Thoracic aorta (tissue), 2 donors: ENCODE results near the gene CCR3. TPM values are rescaled to one million over a fixed set of nuclear protein-coding genes. Genes with fewer than 3 reads are reported as not detected.

Experiments used
- ATAC-seq: fragments of 150-250 bp; one replicate; pipeline ENCODE4 v1.8.0; 2017; ENCODE audit warnings: low read depth; ENCODE audit not compliant: insufficient number of reproducible peaks, low FRiP score
- DNase-seq: peaks from one replicate; pipeline ENCODE4 v3.0.0-alpha.2; 2020; ENCODE audit warnings: low spot score
- H3K27ac ChIP-seq, 2 donors: fragments of 200-600 bp; sonication (generic); 1 replicate in 1 of 2; 2 replicates in 1 of 2; pipeline ENCODE4 v1.5.1; 2016; ENCODE audit warnings: mild to moderate bottlenecking in 2 of 2, moderate library complexity in 2 of 2
- H3K27me3 ChIP-seq: fragments of 200-600 bp; sonication (generic); replicated peaks from 2 replicates; pipeline ENCODE4 v1.6.0; 2016; ENCODE audit warnings: mild to moderate bottlenecking; ENCODE audit not compliant: insufficient read depth
- H3K36me3 ChIP-seq: fragments of 200-600 bp; sonication (generic); one replicate; pipeline ENCODE4 v1.5.1; 2016
- H3K4me1 ChIP-seq, 2 donors: fragments of 200-600 bp; sonication (generic); 1 replicate in 1 of 2; 2 replicates in 1 of 2; pipeline versions ENCODE4 v1.5.1 to v1.6.0; 2016; ENCODE audit warnings: low read depth in 2 of 2, mild to moderate bottlenecking in 1 of 2; ENCODE audit not compliant: control insufficient read depth in 1 of 2
- H3K4me3 ChIP-seq: fragments of 200-600 bp; sonication (generic); 2 replicates; pipeline ENCODE4 v1.5.1; 2016; ENCODE audit warnings: mild to moderate bottlenecking
- H3K9me3 ChIP-seq: fragments of 200-600 bp; sonication (generic); 2 replicates; pipeline ENCODE4 v1.5.1; 2016
- total RNA-seq, 2 donors: library from RNA; depleted of rRNA; stranded (reverse); fragments of >200 nt; gene quantifications; one replicate each; pipeline versions ENCODE4 v1.1.0 to v1.2.3, GENCODE V29; 2016
- TF ChIP-seq, protein P1 (sequence below): fragments of 200-600 bp; sonication (generic); IDR thresholded peaks from one replicate; pipeline ENCODE4 v1.5.1; 2019; ENCODE audit warnings: antibody characterized with exemption

The CCR3 gene
- total RNA-seq, 2 donors from 2014 or later, result not detected

DNA sequence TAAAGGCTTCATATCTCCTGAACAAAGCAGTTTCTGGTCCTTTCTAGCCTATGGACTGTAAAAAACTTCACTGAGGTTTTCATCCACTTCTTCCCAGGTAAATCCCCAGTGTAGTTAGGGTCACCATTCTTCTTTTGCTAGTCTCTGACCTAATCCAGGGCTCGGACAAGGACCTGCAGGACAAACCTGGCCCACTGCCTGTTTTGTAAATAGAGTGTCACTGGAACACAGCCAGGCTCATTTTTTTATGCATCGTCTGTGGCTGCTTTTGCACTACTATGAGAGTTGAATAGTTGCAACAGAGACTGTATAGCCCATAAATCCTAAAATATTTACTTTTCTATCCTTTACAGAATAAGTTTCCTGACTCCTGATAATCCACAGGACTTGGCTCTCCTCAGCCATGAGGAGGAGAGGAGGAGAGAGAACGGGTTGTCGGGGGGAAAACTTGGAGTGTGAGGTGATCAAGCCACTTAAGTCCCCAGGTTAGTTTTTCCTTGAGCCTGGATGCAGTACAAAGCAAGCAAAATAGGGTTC is 29.0 kb downstream of the CCR3 start:
- no peaks in the 10 kb centered on the region for H3K9me3 ChIP-seq
- no peaks in the 10 kb centered on the region for H3K36me3 ChIP-seq
- H3K4me1 ChIP-seq, result no peaks in the 10 kb centered on the region
- DNase-seq (no peak), ATAC-seq (no peak)
- no peak overlapping the region for H3K4me3 ChIP-seq
- H3K27ac ChIP-seq, result no peak overlapping the region
- H3K27me3 ChIP-seq, result no peaks in the 10 kb centered on the region
- TF ChIP-seq, protein P1, sequence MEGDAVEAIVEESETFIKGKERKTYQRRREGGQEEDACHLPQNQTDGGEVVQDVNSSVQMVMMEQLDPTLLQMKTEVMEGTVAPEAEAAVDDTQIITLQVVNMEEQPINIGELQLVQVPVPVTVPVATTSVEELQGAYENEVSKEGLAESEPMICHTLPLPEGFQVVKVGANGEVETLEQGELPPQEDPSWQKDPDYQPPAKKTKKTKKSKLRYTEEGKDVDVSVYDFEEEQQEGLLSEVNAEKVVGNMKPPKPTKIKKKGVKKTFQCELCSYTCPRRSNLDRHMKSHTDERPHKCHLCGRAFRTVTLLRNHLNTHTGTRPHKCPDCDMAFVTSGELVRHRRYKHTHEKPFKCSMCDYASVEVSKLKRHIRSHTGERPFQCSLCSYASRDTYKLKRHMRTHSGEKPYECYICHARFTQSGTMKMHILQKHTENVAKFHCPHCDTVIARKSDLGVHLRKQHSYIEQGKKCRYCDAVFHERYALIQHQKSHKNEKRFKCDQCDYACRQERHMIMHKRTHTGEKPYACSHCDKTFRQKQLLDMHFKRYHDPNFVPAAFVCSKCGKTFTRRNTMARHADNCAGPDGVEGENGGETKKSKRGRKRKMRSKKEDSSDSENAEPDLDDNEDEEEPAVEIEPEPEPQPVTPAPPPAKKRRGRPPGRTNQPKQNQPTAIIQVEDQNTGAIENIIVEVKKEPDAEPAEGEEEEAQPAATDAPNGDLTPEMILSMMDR, result no peak

GRCh38 chr3:46272028-46272451 is 29.8 kb downstream of the CCR3 start:
- Histone ChIP-seq H3K4me3 (no peak overlapping the region), H3K4me1 (no peaks in the 10 kb centered on the region), H3K27ac (no peak overlapping the region), H3K9me3 (no peaks in the 10 kb centered on the region), H3K27me3 (no peaks in the 10 kb centered on the region), H3K36me3 (no peaks in the 10 kb centered on the region)
- no peak for ATAC-seq
- TF ChIP-seq, protein P1, result no peak
- no peak for DNase-seq

- H3K27me3 ChIP-seq, result no peaks in the 10 kb centered on the region
- H3K9me3 ChIP-seq, result no peaks in the 10 kb centered on the region
- no peak overlapping the region for H3K27ac ChIP-seq
- DNase-seq (no peak), ATAC-seq (no peak)
- no peaks in the 10 kb centered on the region for H3K4me1 ChIP-seq
- H3K4me3 ChIP-seq, result no peak overlapping the region
- H3K36me3 ChIP-seq, result no peaks in the 10 kb centered on the region
- TF ChIP-seq, protein P1, result no peak
Observed at GRCh38 chr3:46276497-46277099, 34.3 kb downstream of the CCR3 start.

DNA sequence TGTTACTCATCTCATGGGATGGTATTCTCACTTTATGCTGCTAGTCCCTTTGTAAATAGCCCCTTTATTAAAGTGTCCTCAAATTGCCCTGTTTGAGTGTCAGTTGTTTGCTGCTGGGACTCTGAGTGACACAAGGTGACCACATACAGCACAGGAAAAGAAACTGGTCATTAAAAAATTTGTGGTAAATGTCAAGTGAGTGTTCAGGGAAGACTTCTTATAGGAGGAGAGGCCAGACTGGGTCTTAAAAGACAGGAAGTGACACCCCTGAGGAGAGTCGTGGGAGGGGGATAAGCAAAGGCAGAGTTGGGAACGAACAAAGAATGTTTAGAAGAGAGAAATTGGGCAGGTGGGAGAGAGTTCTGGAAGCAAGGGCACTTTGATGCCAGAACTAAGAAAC is 35.2 kb downstream of the CCR3 start:
- no peaks in the 10 kb centered on the region for H3K4me1 ChIP-seq
- no peaks in the 10 kb centered on the region for H3K36me3 ChIP-seq
- DNase-seq (no peak), ATAC-seq (no peak)
- no peak overlapping the region for H3K4me3 ChIP-seq
- TF ChIP-seq, protein P1, result no peak
- no peaks in the 10 kb centered on the region for H3K27me3 ChIP-seq
- no peak overlapping the region for H3K27ac ChIP-seq
- H3K9me3 ChIP-seq, result no peaks in the 10 kb centered on the region

- no peak overlapping the region for H3K4me3 ChIP-seq
- DNase-seq (no peak), ATAC-seq (no peak)
- H3K27ac ChIP-seq, result no peak overlapping the region
- no peaks in the 10 kb centered on the region for H3K27me3 ChIP-seq
- no peaks in the 10 kb centered on the region for H3K36me3 ChIP-seq
- H3K9me3 ChIP-seq, result no peaks in the 10 kb centered on the region
- TF ChIP-seq, protein P1, result no peak
- H3K4me1 ChIP-seq, result no peaks in the 10 kb centered on the region
Observed at GRCh38 chr3:46278816-46279672, 36.8 kb downstream of the CCR3 start.
